ENCODE data around the gene NTRK3. TPM values are rescaled to one million over a fixed set of nuclear protein-coding genes. Genes with fewer than 3 reads are reported as not detected.

NTRK3 gene
- polyA plus RNA-seq, 1 donor (not counting 4 experiments of a cell fraction or from before 2014, with no cell fraction given): not detected

GRCh38 chr15:88127432-88127790 lies 129.1 kb downstream of the NTRK3 start:
- H3K4me2 ChIP-seq (ENCODE audit: control insufficient read depth, extremely low read depth, insufficient read depth, low read depth, low read length): no peak overlapping the region
- no peak overlapping the region for H3K27ac ChIP-seq (ENCODE audit: control insufficient read depth, insufficient read depth, low read length)
- no peak for TF ChIP-seq CTCF (optimal IDR thresholded peaks at IDR 0.05 in 1 of 3, IDR thresholded peaks at IDR 0.05 in 1 of 3, conservative IDR thresholded peaks at IDR 0.05 in 1 of 3; ENCODE audit: extremely low read depth in 1 of 3, insufficient read depth in 2 of 3, low read length in 3 of 3)
- no peak overlapping the region for H2AFZ ChIP-seq (ENCODE audit: control insufficient read depth, low read length)
- H3K9ac ChIP-seq (ENCODE audit: control insufficient read depth, extremely low read depth, insufficient read depth, low read length): no peak overlapping the region
- no peak overlapping the region for H3K4me3 ChIP-seq (ENCODE audit: control insufficient read depth in 2 of 3, extremely low read depth in 1 of 3, insufficient read depth in 2 of 3, low read depth in 1 of 3, low read length in 3 of 3)
- DNase-seq (ENCODE audit: low read depth, low spot score) (no peak), FAIRE-seq (no peak)
- dilution Hi-C loops (cut with MboI; ENCODE audit: extremely low pct_ligation_motif_present, low sequenced_read_pairs): no loop called here
- no peaks in the 10 kb centered on the region for H3K27me3 ChIP-seq (ENCODE audit: control insufficient read depth, extremely low read depth, insufficient read depth, low read length)
- H3K36me3 ChIP-seq (ENCODE audit: control insufficient read depth in 2 of 2, extremely low read depth in 1 of 2, insufficient read depth in 2 of 2, low read length in 2 of 2): no peaks in the 10 kb centered on the region
- H3K9me3 ChIP-seq (ENCODE audit: control insufficient read depth, low read depth, low read length): no peaks in the 10 kb centered on the region
- H3K79me2 ChIP-seq (ENCODE audit: control insufficient read depth, insufficient read depth, low read length): no peaks in the 10 kb centered on the region
- H3K4me1 ChIP-seq (ENCODE audit: control insufficient read depth, extremely low read depth, insufficient read depth, low read length): no peaks in the 10 kb centered on the region
- H4K20me1 ChIP-seq (ENCODE audit: control insufficient read depth, extremely low read depth, insufficient read depth, low read length): no peaks in the 10 kb centered on the region
- no peaks in the 10 kb centered on the region for H3K9me1 ChIP-seq (ENCODE audit: control insufficient read depth, extremely low read depth, insufficient read depth, low read length)

- Histone ChIP-seq H3K9ac (ENCODE audit: control insufficient read depth, extremely low read depth, insufficient read depth, low read length) (no peak overlapping the region), H3K9me1 (ENCODE audit: control insufficient read depth, extremely low read depth, insufficient read depth, low read length) (no peaks in the 10 kb centered on the region), H3K36me3 (ENCODE audit: control insufficient read depth in 2 of 2, extremely low read depth in 1 of 2, insufficient read depth in 2 of 2, low read length in 2 of 2) (no peaks in the 10 kb centered on the region), H4K20me1 (ENCODE audit: control insufficient read depth, extremely low read depth, insufficient read depth, low read length) (no peaks in the 10 kb centered on the region), H3K4me3 (ENCODE audit: control insufficient read depth in 2 of 3, extremely low read depth in 1 of 3, insufficient read depth in 2 of 3, low read depth in 1 of 3, low read length in 3 of 3) (no peak overlapping the region), H3K9me3 (ENCODE audit: control insufficient read depth, low read depth, low read length) (no peaks in the 10 kb centered on the region), H2AFZ (ENCODE audit: control insufficient read depth, low read length) (no peak overlapping the region), H3K27ac (ENCODE audit: control insufficient read depth, insufficient read depth, low read length) (no peak overlapping the region), H3K4me2 (ENCODE audit: control insufficient read depth, extremely low read depth, insufficient read depth, low read depth, low read length) (no peak overlapping the region), H3K27me3 (ENCODE audit: control insufficient read depth, extremely low read depth, insufficient read depth, low read length) (no peaks in the 10 kb centered on the region), H3K79me2 (ENCODE audit: control insufficient read depth, insufficient read depth, low read length) (no peaks in the 10 kb centered on the region), H3K4me1 (ENCODE audit: control insufficient read depth, extremely low read depth, insufficient read depth, low read length) (no peaks in the 10 kb centered on the region)
- FAIRE-seq (no peak), DNase-seq (ENCODE audit: low read depth, low spot score) (no peak)
- no peak for TF ChIP-seq CTCF (optimal IDR thresholded peaks at IDR 0.05 in 1 of 3, IDR thresholded peaks at IDR 0.05 in 1 of 3, conservative IDR thresholded peaks at IDR 0.05 in 1 of 3; ENCODE audit: extremely low read depth in 1 of 3, insufficient read depth in 2 of 3, low read length in 3 of 3)
- no peak for TF ChIP-seq EZH2 (IDR thresholded peaks at IDR 0.05; ENCODE audit: low read length)
- dilution Hi-C loops (cut with MboI; ENCODE audit: extremely low pct_ligation_motif_present, low sequenced_read_pairs): no loop called here
These were observed 129.7 kb downstream of the NTRK3 start for GRCh38 chr15:88126695-88127431.
